Measurements from ENCODE around the gene NXNL2.
A peak's percentile ranks its signal among the peaks of the same experiment; 100 is the strongest.

The NXNL2 gene

GRCh38 chr9:88578121-88579049, 43.4 kb downstream of the NXNL2 start:
- peak; percentile 45 for DNase-seq (ENCODE audit: low read depth)

GRCh38 chr9:88579050-88579715, 44.2 kb downstream of the NXNL2 start:
- DNase-seq (ENCODE audit: low read depth): no peak

- DNase-seq (ENCODE audit: low read depth): no peak
Observed at GRCh38 chr9:88580961-88581360, 46.0 kb downstream of the NXNL2 start.

- no peak for DNase-seq (ENCODE audit: low read depth)
Observed at GRCh38 chr9:88583901-88584596, 49.1 kb downstream of the NXNL2 start.

- DNase-seq (ENCODE audit: low read depth): no peak
Observed at GRCh38 chr9:88585426-88585825, 50.4 kb downstream of the NXNL2 start.

GRCh38 chr9:88586452-88586851, 51.5 kb downstream of the NXNL2 start:
- DNase-seq (ENCODE audit: low read depth): no peak

GRCh38 chr9:88587182-88587581, 52.2 kb downstream of the NXNL2 start:
- no peak for DNase-seq (ENCODE audit: low read depth)

GRCh38 chr9:88587885-88588649, 53.1 kb downstream of the NXNL2 start:
- DNase-seq (ENCODE audit: low read depth): no peak

GRCh38 chr9:88589656-88590055, 54.7 kb downstream of the NXNL2 start:
- no peak for DNase-seq (ENCODE audit: low read depth)

GRCh38 chr9:88590558-88591146, 55.7 kb downstream of the NXNL2 start:
- DNase-seq (ENCODE audit: low read depth): no peak

GRCh38 chr9:88593537-88594185, 58.7 kb downstream of the NXNL2 start:
- peak; percentile 14 for DNase-seq (ENCODE audit: low read depth)
